ENCODE data around the gene TSN.

Gene TSN

GRCh38 chr2:121801916-121802315 lies 46.5 kb downstream of the TSN start:
- H3K27ac ChIP-seq (replicated peaks): no peak overlapping the region
- no peak overlapping the region for H3K4me3 ChIP-seq (replicated peaks; ENCODE audit: insufficient read depth, low read length)
- TF ChIP-seq POLR2AphosphoS5 (IDR thresholded peaks at IDR 0.05; ENCODE audit: low read depth) (no peak), CTCF (IDR thresholded peaks at IDR 0.05; ENCODE audit: insufficient read depth, low read length) (no peak)
- no peak for DNase-seq (ENCODE audit: low read depth in 1 of 2, low spot score in 1 of 2)
- H3K27me3 ChIP-seq (ENCODE audit: insufficient read depth, poor library complexity, severe bottlenecking): no peaks in the 10 kb centered on the region

- no peak overlapping the region for H3K4me3 ChIP-seq (replicated peaks; ENCODE audit: insufficient read depth, low read length)
- peak in 1 of 2 experiments; percentile 28 for DNase-seq (ENCODE audit: low read depth in 1 of 2, low spot score in 1 of 2)
- TF ChIP-seq SPI1 (IDR thresholded peaks at IDR 0.05; ENCODE audit: borderline replicate concordance, low read depth) (peak; percentile 71), POLR2AphosphoS5 (IDR thresholded peaks at IDR 0.05; ENCODE audit: low read depth) (no peak)
- H3K27ac ChIP-seq (replicated peaks): peak overlapping the region; percentile 80
- no peaks in the 10 kb centered on the region for H3K27me3 ChIP-seq (ENCODE audit: insufficient read depth, poor library complexity, severe bottlenecking)
Measured at GRCh38 chr2:121803503-121803902, 48.1 kb downstream of the TSN start.

- peak overlapping the region; percentile 80 for H3K27ac ChIP-seq (replicated peaks)
- H3K27me3 ChIP-seq (ENCODE audit: insufficient read depth, poor library complexity, severe bottlenecking): no peaks in the 10 kb centered on the region
- H3K4me3 ChIP-seq (replicated peaks; ENCODE audit: insufficient read depth, low read length): no peak overlapping the region
- DNase-seq (ENCODE audit: low read depth in 1 of 2, low spot score in 1 of 2): peak; percentile 69 to 94
- TF ChIP-seq GABPA (IDR thresholded peaks at IDR 0.05; ENCODE audit: low read depth) (peak; percentile 36; the same call in 1 of the 2 replicates), REST (IDR thresholded peaks at IDR 0.05; ENCODE audit: insufficient replicate concordance, low read depth) (no peak), CTCF (IDR thresholded peaks at IDR 0.05; ENCODE audit: insufficient read depth, low read length) (no peak), SPI1 (IDR thresholded peaks at IDR 0.05; ENCODE audit: borderline replicate concordance, low read depth) (peak; percentile 98), POLR2AphosphoS5 (IDR thresholded peaks at IDR 0.05; ENCODE audit: low read depth) (peak; percentile 66)
Measured at GRCh38 chr2:121804340-121804739, 48.9 kb downstream of the TSN start.

- TF ChIP-seq POLR2AphosphoS5 (IDR thresholded peaks at IDR 0.05; ENCODE audit: low read depth) (no peak), REST (IDR thresholded peaks at IDR 0.05; ENCODE audit: insufficient replicate concordance, low read depth) (no peak), CTCF (IDR thresholded peaks at IDR 0.05; ENCODE audit: insufficient read depth, low read length) (no peak), SPI1 (IDR thresholded peaks at IDR 0.05; ENCODE audit: borderline replicate concordance, low read depth) (no peak), GABPA (IDR thresholded peaks at IDR 0.05; ENCODE audit: low read depth) (no peak)
- Histone ChIP-seq H3K27ac (replicated peaks) (peak overlapping the region; percentile 80), H3K4me3 (replicated peaks; ENCODE audit: insufficient read depth, low read length) (no peak overlapping the region), H3K27me3 (ENCODE audit: insufficient read depth, poor library complexity, severe bottlenecking) (no peaks in the 10 kb centered on the region)
- DNase-seq (ENCODE audit: low read depth in 1 of 2, low spot score in 1 of 2): no peak
Measured at GRCh38 chr2:121804997-121805765, 49.7 kb downstream of the TSN start.
